SK-N-SH treated with all-trans-retinoic acid at 6 μM for 48 hours (cell line): ENCODE results near the gene EFHD1.

Experiments used
- ATAC-seq: fragments of 200-7000 bp; cut with Tn5 transposase; 3 replicates; pipeline ENCODE4 v1.9.1; 2020; ENCODE audit warnings: mild to moderate bottlenecking, moderate library complexity
- ARNTL ChIP-seq: fragments of 450-650 bp; formaldehyde crosslinking; IDR thresholded peaks from 2 replicates; pipeline ENCODE4 v1.5.0; 2020; ENCODE audit warnings: low read depth, mild to moderate bottlenecking, moderate library complexity, borderline replicate concordance
- BACH2 ChIP-seq: fragments of 250-450 bp; sonication (Bioruptor Pico); IDR thresholded peaks from 2 replicates; pipeline ENCODE4 v1.9.0; 2021; ENCODE audit warnings: mild to moderate bottlenecking, borderline replicate concordance
- CREB5 ChIP-seq: fragments of 250-450 bp; sonication (Bioruptor Pico); IDR thresholded peaks from 2 replicates; pipeline ENCODE4 v1.5.1; 2020; ENCODE audit warnings: low read depth, mild to moderate bottlenecking, moderate library complexity
- CSDC2 ChIP-seq: fragments of 250-450 bp; sonication (Bioruptor Pico); IDR thresholded peaks from 2 replicates; pipeline ENCODE4 v1.5.0; 2020; ENCODE audit warnings: mild to moderate bottlenecking, moderate library complexity
- CSRNP3 ChIP-seq: fragments of 250-450 bp; sonication (Bioruptor Pico); IDR thresholded peaks from 2 replicates; pipeline ENCODE4 v1.5.1; 2021; ENCODE audit warnings: mild to moderate bottlenecking, moderate library complexity
- ESRRG ChIP-seq: fragments of 250-450 bp; sonication (Bioruptor Pico); IDR thresholded peaks from 2 replicates; pipeline ENCODE4 v1.6.1; 2021; ENCODE audit warnings: mild to moderate bottlenecking
- GLIS3 ChIP-seq: fragments of 250-450 bp; sonication (Bioruptor Pico); IDR thresholded peaks from 2 replicates; pipeline ENCODE4 v1.5.0; 2020; ENCODE audit warnings: mild to moderate bottlenecking, moderate library complexity
- ISL1 ChIP-seq: fragments of 250-450 bp; sonication (Bioruptor Pico); IDR thresholded peaks from 2 replicates; pipeline ENCODE4 v2.1.2; 2022; ENCODE audit warnings: mild to moderate bottlenecking, moderate library complexity
- OSR1 ChIP-seq: fragments of 250-450 bp; sonication (Bioruptor Pico); IDR thresholded peaks from 2 replicates; pipeline ENCODE4 v1.8.0; 2022; ENCODE audit warnings: moderate library complexity, mild to moderate bottlenecking, inconsistent platforms
- POU6F1 ChIP-seq: fragments of 250-450 bp; sonication (Bioruptor Pico); IDR thresholded peaks from 2 replicates; pipeline ENCODE4 v1.8.0; 2021; ENCODE audit warnings: low read depth, mild to moderate bottlenecking, moderate library complexity, borderline replicate concordance
- PPARA ChIP-seq: fragments of 250-450 bp; sonication (Bioruptor Pico); IDR thresholded peaks from 2 replicates; pipeline ENCODE4 v1.5.0; 2020; ENCODE audit warnings: mild to moderate bottlenecking, borderline replicate concordance
- RARB ChIP-seq: fragments of 250-450 bp; sonication (Bioruptor Pico); IDR thresholded peaks from 2 replicates; pipeline ENCODE4 v1.8.0; 2021; ENCODE audit warnings: mild to moderate bottlenecking, moderate library complexity
- SNAI2 ChIP-seq: fragments of 250-450 bp; sonication (Bioruptor Pico); IDR thresholded peaks from 2 replicates; pipeline ENCODE4 v1.5.0; 2020; ENCODE audit warnings: mild to moderate bottlenecking, moderate library complexity
- TCF4 ChIP-seq: fragments of 250-450 bp; sonication (Bioruptor Pico); IDR thresholded peaks from 2 replicates; pipeline ENCODE4 v1.8.0; 2021; ENCODE audit warnings: mild to moderate bottlenecking, moderate library complexity, borderline replicate concordance
- TOX ChIP-seq: fragments of 250-450 bp; sonication (Bioruptor Pico); IDR thresholded peaks from 2 replicates; pipeline ENCODE4 v1.8.0; 2021; ENCODE audit warnings: mild to moderate bottlenecking, moderate library complexity, borderline replicate concordance
- TSHZ2 ChIP-seq: fragments of 250-450 bp; sonication (Bioruptor Pico); IDR thresholded peaks from 2 replicates; pipeline ENCODE4 v1.5.0; 2020; ENCODE audit warnings: mild to moderate bottlenecking, moderate library complexity
- ZFP3 ChIP-seq: fragments of 250-450 bp; sonication (Bioruptor Pico); IDR thresholded peaks from 2 replicates; pipeline ENCODE4 v1.5.0; 2020; ENCODE audit warnings: mild to moderate bottlenecking, moderate library complexity
- ZNF565 ChIP-seq: fragments of 450-650 bp; formaldehyde crosslinking; conservative IDR thresholded peaks from 2 replicates; pipeline ENCODE4 v1.5.0; 2020; ENCODE audit warnings: low read depth, mild to moderate bottlenecking, moderate library complexity
- ZNF70 ChIP-seq: fragments of 450-650 bp; formaldehyde crosslinking; IDR thresholded peaks from 2 replicates; pipeline ENCODE4 v1.5.0; 2020; ENCODE audit warnings: mild to moderate bottlenecking, moderate library complexity
- ZNF8 ChIP-seq: fragments of 450-650 bp; formaldehyde crosslinking; IDR thresholded peaks from 2 replicates; pipeline ENCODE4 v1.5.0; 2020; ENCODE audit warnings: mild to moderate bottlenecking, moderate library complexity
- TF ChIP-seq, protein P1 (sequence below): fragments of 250-450 bp; sonication (Bioruptor Pico); IDR thresholded peaks from 2 replicates; pipeline ENCODE4 v1.8.0; 2020; ENCODE audit warnings: mild to moderate bottlenecking, moderate library complexity, borderline replicate concordance

Gene EFHD1

DNA sequence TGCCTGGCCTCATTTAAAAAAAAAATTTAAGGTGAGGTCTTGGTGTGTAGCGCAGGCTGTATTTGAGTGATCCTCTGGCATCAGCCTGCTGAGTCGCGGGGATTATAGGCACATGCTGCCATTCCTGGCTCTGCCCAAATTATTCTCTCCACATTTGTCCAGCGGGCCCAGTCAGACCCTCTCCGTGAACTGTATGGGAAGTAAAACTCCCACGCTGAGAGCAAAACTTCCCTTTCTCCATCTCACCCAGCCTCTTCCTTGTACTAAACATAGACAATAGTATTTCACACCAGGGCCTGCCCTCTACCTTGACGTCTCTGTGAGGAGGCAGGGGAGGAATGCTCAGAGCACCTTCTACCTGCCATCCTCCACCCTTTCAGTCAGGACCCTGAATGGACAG is 45.9 kb upstream of the EFHD1 start:
- ATAC-seq, result no peak
- no peak for TF ChIP-seq SNAI2 (CRISPR knock-in tag)
- TF ChIP-seq POU6F1 (CRISPR knock-in tag), result no peak
- no peak for TF ChIP-seq ZNF70
- no peak for TF ChIP-seq BACH2 (CRISPR knock-in tag)
- TF ChIP-seq TSHZ2 (CRISPR knock-in tag), result no peak
- TF ChIP-seq ZFP3 (CRISPR knock-in tag), result no peak
- TF ChIP-seq, all 23 proteins: peak for 0

GRCh38 chr2:232588031-232588430 is 45.4 kb upstream of the EFHD1 start:
- TF ChIP-seq PPARA (CRISPR knock-in tag) (no peak), ARNTL (no peak), ZFP3 (CRISPR knock-in tag) (no peak), POU6F1 (CRISPR knock-in tag) (no peak), GLIS3 (CRISPR knock-in tag) (no peak), CSDC2 (CRISPR knock-in tag) (no peak), ESRRG (no peak), BACH2 (CRISPR knock-in tag) (no peak), ZNF565 (CRISPR knock-in tag) (no peak), RARB (no peak), CSRNP3 (no peak), ZNF8 (CRISPR knock-in tag) (no peak), TSHZ2 (CRISPR knock-in tag) (no peak), TOX (no peak), TCF4 (CRISPR knock-in tag) (no peak), CREB5 (CRISPR knock-in tag) (no peak), ISL1 (CRISPR knock-in tag) (no peak), OSR1 (CRISPR knock-in tag) (no peak)
- TF ChIP-seq, protein P1, sequence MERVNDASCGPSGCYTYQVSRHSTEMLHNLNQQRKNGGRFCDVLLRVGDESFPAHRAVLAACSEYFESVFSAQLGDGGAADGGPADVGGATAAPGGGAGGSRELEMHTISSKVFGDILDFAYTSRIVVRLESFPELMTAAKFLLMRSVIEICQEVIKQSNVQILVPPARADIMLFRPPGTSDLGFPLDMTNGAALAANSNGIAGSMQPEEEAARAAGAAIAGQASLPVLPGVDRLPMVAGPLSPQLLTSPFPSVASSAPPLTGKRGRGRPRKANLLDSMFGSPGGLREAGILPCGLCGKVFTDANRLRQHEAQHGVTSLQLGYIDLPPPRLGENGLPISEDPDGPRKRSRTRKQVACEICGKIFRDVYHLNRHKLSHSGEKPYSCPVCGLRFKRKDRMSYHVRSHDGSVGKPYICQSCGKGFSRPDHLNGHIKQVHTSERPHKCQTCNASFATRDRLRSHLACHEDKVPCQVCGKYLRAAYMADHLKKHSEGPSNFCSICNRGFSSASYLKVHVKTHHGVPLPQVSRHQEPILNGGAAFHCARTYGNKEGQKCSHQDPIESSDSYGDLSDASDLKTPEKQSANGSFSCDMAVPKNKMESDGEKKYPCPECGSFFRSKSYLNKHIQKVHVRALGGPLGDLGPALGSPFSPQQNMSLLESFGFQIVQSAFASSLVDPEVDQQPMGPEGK (CRISPR knock-in tag), result no peak
- ATAC-seq, result no peak
